GM18873 (cell line): Measurements from ENCODE around the gene PRKCZ.

Experiments used
- ATAC-seq: cut with Tn5 transposase; IDR thresholded peaks from one replicate; pipeline ENCODE4 v1.9.1; 2021; ENCODE audit warnings: mild to moderate bottlenecking, moderate library complexity, moderate number of reproducible peaks; ENCODE audit not compliant: unreplicated experiment, low FRiP score

The PRKCZ gene

DNA sequence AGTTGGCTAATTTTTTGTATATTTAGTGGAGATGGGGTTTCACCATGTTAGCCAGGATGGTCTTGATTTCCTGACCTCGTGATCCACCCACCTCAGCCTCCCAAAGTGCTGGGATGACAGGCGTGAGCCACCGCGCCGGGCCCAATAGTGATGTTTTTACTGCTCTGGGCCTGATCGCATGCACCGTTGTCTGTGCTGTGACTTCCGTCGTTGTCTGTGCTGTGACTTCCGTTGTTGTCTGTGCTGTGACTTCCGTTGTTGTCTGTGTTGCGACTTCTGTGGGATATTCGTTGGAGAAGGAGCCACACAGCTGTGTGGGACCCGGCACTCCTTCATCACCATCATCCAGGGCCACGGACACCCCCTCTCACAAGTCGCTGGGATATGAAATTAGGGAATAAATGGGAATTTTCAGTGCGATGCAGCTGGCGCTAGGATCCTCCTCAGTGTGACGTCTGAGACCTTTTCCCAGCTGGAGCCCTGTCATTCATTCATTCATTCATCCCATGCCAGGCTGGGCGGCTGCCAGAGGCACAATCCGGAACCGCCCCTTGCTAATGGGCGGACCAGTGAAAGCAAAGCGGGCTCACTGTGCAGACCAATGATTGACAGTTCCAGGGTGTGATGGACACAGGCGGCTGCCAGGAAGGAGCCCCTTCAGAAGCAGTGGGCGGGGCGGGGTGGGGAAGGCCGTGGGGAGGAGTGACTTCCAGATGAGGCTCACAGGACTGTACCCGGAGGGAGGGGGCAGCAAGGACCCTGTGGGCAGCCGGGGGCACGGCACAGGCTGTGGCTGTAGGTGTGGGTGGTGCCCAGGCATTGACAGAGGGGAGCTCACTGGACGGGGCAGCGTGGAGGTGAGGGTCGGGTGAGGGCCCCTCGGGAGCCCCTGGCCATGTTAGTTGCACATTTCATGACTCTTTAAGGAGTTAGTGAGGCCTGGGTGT lies 48.9 kb downstream of the PRKCZ start:
- ATAC-seq, result no peak

DNA sequence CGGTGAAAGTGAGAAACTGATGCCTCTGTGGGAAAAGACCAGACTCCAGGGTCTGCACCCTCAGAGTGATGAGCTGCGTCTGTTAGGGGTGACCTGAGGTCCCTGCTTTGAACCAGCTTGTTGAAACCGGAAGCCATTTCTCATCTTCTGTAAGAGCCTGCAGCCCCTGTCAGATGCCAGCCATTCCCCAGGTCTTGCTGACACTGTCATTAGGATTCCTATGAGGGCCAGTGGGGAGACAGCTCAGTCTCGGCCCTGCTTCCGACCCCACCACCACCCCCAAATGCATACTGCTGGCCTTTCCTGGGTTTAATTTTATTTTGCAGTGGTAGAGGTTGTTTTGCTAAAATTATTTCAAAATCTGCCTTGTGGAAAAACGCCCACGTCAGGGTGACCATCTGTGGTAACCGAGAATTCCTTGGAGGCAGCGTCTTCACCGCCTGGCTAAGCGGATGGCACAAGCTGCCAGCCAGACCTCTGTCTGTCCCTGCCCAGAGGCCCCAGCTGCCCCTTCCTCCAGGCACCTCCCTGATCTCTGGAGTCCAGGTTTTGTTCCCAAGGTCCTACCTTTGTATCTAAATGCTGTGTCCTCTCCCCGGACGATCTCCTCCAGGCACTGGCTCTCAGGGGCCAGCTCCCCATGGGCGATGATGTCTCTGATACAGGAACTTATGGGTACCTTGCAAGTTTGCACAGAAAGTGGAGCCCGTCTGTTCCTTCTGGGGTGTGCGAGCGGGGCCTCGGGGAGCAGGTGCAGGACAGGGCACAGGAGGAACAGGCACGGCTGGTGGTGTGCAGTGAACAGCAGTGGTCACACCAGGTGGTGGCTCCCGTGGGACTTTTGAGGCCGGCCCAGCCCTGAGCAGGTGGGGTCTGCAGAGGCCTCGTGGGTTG lies 49.9 kb downstream of the PRKCZ start:
- ATAC-seq, result no peak

DNA sequence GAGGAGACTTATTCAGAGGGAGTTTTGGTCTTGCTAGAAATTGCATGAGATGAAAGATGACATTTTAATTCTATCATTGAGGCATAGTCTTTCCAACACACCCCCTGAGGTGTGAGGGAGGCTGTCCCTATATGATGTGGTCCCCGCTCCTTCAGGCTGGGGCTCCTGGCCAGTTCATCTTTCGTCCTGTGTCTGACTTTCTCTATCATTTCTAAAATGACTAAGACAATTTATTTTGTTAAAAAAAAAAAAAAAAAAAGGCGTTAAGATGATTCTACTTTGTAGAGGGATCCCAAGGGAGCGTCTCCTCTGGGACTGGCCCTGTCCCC lies 50.5 kb downstream of the PRKCZ start:
- no peak for ATAC-seq

DNA sequence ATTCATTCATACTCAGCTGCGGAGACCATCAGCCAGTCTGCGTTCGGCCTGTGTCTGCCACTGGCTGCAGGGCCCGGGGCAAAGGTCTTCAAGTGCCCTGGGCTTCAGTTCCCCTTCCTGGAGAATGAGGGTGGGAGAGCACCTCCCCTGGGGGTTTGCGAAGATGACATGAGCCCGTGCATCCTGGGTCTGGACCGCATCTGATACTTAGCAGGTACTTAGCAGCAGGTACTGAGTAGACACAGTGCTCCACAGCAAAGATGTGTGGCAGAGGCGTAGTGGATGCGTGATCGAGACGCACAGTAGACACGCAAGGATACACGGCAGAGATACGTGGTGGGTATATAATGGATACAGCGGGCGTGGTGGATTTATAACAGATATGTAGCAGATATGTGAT lies 51.3 kb downstream of the PRKCZ start:
- ATAC-seq, result no peak

DNA sequence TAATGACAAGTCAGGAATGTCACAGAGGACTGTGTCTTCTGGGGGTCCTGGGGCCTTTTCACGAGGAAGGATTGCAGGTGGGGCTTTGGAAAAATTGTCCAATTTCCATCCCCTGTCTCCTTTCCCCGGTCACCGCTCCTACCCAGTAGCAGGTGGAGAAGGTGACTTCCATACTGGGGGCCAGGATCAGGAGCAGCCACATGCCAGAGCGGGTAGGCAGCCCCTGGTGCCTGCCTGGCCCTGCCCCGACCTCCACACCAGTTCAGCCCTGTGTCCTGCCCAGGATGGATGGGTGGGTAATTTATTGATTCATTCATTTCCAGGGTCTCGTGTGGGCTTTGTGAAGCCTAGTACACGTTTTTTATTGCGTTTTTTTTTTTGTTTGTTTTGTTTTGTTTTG lies 51.7 kb downstream of the PRKCZ start:
- no peak for ATAC-seq

DNA sequence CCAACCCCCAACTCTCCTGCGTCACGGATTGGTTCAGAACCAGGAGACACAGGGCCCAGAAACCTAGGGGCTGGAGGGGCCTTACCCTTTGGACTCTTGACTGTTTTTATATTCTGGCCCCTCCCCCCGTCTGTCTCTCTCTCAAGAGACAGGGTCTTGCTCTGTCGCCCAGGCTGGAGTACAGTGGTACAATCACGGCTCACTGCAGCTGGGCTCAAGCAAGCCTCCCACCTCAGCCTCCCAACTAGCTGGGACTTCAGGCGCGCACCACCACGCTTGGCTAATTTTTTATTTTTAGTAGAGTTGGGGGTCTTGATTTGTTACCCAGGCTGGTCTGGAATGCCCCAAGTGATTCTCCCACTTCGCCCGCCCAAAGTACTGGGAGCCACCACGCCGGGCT lies 52.5 kb downstream of the PRKCZ start:
- no peak for ATAC-seq

DNA sequence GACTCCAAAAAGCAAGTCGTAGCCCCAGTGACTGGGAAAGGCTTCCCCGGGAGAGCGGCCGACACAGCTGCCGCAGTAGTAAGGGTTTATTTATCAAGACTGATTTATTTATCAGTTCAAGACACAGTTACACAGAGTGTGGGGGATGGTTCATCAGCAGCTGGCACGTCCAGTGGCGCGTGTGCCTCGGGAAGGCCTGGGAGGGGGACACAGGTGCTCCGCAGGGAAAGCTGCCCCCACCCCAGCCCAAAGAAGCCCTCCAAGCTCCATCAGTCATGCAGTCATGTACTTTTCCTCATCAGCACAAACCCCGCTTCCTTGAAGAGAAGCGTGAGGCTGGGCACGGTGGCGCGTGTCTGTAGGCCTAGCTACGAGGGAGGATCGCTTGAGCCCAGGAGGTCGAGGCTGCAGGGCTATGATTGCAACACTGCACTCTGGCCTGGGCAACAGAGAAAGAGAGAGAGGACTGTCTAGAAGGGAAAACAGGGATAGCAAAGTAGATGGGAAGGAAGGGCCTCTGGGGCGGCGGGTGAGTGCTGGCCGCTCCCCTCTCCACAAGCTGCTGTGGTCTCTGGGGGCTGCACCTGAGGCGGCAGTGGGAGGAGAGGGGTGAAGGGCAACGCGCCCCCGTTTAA lies 53.2 kb downstream of the PRKCZ start:
- no peak for ATAC-seq

DNA sequence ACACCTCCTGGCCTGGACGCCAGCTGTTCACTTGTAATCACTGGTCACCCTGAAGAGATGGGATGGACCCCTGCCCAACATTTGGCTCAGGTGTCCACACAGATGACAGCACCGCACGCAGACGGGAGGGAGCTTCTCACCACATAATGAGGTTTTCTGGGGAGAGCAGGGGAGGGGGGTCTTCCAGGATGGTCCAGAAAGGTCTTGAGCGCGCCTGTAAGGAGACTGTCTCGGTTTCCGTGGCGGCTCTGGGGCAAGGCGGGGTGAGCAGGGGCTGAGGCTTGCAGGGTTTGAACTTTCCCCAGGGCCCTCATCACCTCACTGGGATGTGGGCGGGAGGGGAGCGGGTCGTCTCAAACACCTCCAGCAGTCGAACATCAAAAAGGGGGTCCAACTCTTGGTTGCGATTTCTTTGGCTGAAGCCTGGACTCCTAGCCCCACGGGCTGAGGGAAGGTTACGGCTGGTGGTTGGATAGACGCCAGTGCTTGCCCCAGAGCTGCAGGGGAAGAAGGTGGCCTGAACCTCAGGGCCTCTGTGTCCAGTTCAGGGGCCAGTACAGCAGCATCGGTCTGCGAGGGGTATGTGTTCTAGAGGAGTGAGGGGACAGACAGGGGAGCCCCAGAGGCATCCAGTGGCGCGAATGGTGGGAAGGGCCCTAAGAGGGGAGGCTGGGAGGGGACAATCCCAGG lies 53.8 kb downstream of the PRKCZ start:
- no peak for ATAC-seq

DNA sequence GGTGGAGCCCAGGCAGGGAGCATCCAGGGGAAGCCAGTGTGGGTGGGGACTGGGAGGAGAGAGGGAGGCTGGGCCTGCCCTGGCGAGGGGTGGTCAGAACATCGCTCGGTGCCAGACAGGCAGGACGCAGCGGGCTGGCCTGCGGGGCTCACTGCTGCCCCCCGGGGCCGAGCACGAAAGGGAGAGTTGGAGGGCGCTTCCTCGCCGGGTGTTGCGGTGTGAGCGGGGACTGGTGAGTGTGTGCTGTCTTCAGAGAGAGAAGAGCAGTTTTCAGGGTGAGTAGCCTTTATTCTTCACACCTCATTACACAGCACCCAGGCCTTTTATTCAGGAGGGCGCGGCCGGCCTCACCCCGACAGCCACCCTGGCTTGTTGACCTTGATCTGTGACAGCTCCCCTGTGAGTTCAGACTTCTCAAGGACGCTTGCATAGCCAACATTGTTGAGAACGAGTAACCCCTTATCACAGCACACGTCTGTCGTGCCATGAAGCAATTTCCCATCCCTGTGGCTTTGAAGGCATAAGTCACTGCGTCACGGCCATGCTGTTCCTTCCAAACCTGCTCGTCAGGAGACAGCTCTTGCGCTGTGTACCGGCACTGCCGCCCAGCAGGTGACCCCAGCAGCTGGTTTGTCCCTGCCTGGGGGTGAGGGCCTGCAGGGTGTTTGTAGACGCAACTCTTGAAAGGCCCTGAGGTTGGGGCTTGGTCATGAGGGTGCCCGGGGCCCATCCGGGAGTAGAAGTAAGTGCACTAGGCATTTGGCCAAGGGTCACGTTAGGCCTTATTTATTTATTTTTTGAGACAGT lies 54.6 kb downstream of the PRKCZ start:
- no peak for ATAC-seq

DNA sequence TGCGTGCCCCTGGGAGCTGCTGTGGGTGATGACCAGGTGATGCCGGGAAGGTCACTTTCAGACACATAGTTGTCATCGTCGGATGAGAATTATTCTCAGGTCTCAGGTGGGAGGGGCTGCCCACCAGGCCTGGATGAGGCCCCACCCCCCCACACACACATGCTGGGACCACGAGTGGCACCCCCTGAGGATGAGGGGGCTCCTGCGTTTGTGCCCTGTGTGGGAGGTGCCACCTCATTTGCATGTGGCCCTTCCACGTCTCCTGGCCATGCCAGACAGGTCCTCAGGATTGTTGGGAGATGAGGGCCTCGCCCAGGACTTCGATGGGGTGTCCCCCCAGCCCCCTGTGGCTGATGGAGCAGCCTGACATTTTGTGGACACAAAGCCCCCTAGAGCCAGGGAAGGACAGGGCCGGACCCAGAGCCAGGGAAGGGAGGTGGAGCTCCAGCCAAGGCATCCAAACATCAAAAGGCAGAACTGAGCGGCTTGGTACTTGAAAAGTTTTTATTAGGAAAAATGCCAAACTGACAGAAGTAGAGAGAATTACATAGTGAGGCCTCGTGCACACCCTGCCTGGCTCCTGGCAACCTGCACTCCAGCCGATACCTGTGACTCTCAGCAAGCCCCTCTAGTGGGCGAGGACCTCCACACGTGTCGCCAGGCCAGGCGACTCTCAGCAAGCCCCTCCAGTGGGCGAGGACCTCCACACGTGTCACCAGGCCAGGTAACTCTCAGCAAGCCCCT lies 55.7 kb downstream of the PRKCZ start:
- ATAC-seq, result no peak

DNA sequence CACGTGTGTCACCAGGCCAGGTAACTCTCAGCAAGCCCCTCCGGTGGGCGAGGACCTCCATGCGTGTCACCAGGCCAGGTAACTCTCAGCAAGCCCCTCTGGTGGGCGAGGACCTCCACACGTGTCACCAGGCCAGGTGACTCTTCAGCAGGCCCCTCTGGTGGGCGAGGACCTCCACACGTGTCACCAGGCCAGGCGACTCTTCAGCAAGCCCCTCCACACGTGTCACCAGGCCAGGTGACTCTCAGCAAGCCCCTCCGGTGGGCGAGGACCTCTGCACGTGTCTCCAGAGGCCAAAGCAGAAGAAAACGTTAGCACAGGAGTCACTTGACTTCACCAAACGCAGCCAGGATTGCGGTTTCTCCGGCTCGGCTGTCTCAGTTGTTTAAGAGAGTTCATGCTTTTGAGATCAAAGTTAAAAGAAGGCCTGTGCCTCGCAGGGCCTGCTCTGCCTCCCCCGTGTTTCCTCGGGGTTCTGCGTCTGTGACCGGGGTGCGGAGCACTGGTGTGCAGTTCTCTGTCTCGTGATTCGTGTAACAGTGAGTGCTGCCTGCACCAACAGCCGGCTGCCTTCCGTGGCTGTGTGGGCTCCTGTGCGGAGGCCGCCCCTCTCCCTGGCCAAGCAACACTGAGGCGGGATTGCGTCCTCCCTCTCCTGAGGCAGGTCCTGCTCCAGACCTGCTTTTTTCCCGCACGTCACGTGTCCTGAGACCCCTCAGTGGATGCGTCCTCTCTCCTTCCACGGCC lies 56.6 kb downstream of the PRKCZ start:
- no peak for ATAC-seq

DNA sequence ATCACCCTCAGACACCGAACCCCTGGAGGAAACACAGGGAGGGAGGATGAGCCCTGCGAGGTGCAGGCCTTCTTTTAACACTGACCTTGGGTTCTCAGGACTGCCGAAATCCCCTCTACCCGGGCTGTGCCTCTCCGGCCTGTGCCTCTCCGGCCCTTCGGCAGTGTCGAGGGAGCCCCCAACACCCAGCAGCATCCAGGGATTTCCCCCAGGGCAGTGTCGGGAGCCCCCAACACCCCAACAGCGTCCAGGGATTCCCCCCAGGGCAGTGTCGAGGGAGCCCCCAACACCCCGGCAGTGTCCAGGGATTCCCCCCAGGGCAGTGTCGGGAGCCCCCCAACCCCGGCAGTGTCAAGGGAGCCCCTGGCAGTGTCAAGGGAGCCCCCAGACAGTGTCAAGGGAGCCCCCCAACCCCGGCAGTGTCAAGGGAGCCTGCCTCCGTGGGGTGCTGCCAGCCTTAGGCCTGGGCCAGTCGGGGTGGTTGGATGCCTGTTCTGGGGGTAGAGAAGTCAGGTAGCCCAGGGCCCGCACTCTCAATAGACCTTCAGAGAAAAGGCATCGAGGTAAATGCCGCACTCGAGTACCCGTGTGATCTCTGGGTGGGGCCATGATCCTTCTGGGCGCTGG lies 57.5 kb downstream of the PRKCZ start:
- ATAC-seq, result no peak

DNA sequence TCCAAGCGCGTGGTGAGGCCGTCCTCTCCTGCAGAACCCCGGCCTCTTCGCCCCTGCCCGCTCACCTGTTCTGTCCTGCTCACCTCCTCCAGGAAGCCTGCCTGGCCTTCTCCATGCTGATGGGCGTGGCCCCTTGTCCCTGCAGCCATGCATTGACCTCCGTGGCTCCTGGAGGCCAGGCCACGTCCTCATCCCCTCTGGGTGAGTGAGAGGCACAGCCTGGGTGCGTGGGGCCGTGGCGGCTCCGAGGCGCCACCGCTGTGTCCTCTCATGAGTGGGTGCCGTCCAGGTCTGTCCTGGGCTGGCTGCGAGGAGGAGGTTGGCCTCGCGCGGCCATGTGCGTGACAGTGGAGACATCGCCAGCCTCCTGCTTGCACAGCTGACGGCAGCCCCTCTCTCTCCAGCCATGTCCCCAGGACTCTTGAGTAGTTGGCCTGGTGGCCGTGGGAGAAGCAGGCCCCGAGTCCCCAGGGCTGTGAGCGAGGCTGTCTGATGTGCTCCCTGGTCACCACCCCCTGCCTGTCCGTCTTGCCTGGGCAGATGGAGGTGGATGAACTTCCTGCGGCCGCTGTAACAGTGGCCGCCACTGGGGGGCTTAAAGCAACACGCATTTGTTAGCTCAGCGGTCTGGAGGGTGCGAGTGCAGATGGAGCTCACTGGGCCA lies 58.1 kb downstream of the PRKCZ start:
- ATAC-seq, result no peak

DNA sequence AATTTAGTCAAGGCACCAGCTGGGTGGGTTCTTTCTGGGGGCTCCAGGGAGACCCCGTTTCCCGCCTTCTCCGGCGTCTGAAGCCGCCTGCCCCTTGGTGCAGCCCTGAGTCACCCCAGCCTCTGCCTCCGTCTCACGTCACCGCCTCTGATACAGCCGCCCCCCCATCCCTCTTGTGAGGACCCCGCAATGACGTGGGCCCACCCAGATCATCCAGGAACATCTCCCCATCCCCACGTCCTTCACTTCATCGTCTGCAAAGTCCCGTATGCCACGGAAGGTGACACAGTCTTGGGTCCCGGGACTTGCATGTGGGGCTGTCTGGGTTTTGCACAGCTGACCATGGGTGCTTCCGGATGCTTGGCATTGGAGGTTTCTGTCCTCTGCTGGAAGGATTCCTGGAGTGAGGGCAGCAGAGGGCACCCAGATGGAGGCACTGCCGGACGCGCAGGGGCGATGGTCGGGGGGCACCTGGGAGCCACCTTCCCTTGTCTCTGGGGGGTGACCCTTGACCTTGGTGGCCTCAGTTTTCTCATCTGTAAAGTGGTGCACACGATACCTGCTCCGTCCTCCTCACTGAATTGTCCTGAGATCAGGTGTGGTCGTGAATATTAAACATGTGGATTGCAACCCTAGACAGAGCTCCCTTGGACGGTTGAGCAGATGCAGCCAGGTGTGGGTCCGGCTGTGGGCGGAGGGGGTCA lies 58.8 kb downstream of the PRKCZ start:
- no peak for ATAC-seq

DNA sequence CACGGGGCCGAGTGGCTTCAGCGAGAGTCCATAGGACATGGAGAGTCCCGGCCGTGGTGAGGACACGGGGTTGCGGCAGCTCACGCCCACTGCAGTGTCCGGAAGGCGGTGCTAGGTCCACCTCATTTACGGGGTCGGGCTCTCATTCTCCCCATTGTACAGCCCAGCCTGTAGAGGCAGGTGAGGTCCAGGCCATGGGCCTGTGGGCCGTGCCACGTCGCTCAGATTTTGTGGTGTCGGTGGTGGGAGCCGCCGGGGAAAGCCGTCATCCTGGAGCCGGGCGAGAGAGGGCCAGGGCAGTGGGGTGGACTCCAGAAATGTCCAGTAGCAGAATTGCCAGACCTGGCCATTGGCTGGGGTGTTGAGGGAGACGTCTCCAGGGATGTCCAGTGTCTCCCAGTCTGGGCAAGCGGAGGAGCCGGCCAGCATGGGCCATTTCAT lies 59.4 kb downstream of the PRKCZ start:
- no peak for ATAC-seq

DNA sequence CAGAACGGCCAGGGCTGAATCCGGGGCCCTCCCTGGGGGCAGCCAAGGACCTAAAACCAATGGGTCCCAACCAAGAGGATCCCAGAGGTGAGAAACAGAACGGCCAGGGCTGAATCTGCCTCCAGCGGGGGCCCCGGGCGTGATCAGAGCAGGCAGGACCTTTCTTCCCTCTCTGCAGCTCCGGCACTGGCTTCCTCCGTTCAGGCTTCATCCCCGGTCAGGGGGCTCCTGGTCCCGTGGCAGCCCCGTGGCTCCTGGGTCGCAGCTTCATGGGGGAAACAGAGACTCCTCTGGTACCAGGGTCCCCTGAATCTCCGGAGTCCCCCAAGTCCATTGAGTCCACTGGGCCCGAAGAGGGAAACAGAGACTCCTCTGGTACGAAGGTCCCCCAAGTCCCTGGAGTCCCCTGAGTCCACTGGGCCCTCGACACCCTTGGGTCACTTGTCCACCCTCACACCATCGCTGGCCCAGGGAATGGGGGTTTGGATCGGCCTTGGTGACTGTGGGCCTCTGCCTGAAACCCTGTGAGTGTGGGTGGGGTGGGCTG lies 60.1 kb downstream of the PRKCZ start:
- no peak for ATAC-seq
